A673 (cell line): Measurements from ENCODE around the gene ADCY10. TPM values are rescaled to one million over a fixed set of nuclear protein-coding genes. Genes with fewer than 3 reads are reported as not detected.
"Not testable (repeated sequence)": the region's sequence is repeated elsewhere in the genome, so short reads cannot be mapped to it uniquely, and the experiment has no call there.

Experiments used
- BruUV-seq: library from RNA; stranded (reverse); fragments of 400-500 nt; replicated peaks from 2 replicates; lab custom pipeline; 2021; lab: Mats Ljungman, UMichigan
- CTCF ChIA-PET: fragments of 300-600 bp; sonication (Branson Sonifier 250); formaldehyde crosslinking; loops from one replicate; lab custom pipeline; 2022; ENCODE audit warnings: antibody characterized with exemption; lab: Charles Lee
- POLR2A ChIA-PET: fragments of 300-600 bp; sonication (Branson Sonifier 250); formaldehyde crosslinking; loops from one replicate; lab custom pipeline; 2022; ENCODE audit warnings: antibody characterized with exemption; ENCODE audit not compliant: low non-redundant PET; lab: Charles Lee
- DNase-seq: peaks from one replicate; pipeline ENCODE4 v3.0.0-alpha.2; 2015; ENCODE audit warnings: low spot score
- H3K27ac ChIP-seq: fragments of 200-600 bp; sonication (generic); 2 replicates; pipeline ENCODE4 v1.5.1; 2016; ENCODE audit warnings: mixed run types, low read depth, mild to moderate bottlenecking, mixed read lengths, antibody characterized with exemption, low read length; ENCODE audit not compliant: poor library complexity, severe bottlenecking
- H3K27me3 ChIP-seq: fragments of 200-600 bp; sonication (generic); replicated peaks from 2 replicates; pipeline ENCODE4 v1.6.1; 2017; ENCODE audit warnings: mixed run types, low read depth, mild to moderate bottlenecking, mixed read lengths, antibody characterized with exemption, low read length; ENCODE audit not compliant: insufficient read depth, poor library complexity
- H3K36me3 ChIP-seq: fragments of 200-600 bp; sonication (generic); 2 replicates; pipeline ENCODE4 v1.6.1; 2016; ENCODE audit warnings: mixed run types, mild to moderate bottlenecking, mixed read lengths, antibody characterized with exemption, low read length; ENCODE audit not compliant: insufficient read depth, poor library complexity, severe bottlenecking
- H3K4me1 ChIP-seq: fragments of 200-600 bp; sonication (generic); 2 replicates; pipeline ENCODE4 v1.6.1; 2017; ENCODE audit warnings: mixed run types, mild to moderate bottlenecking, mixed read lengths, antibody characterized with exemption, low read length; ENCODE audit not compliant: insufficient read depth, poor library complexity, severe bottlenecking
- H3K4me3 ChIP-seq: fragments of 200-600 bp; sonication (generic); 2 replicates; pipeline ENCODE4 v1.5.1; 2016; ENCODE audit warnings: low read depth, mixed run types, mild to moderate bottlenecking, mixed read lengths, low read length; ENCODE audit not compliant: poor library complexity, severe bottlenecking
- H3K9me3 ChIP-seq: fragments of 200-600 bp; sonication (generic); 2 replicates; pipeline ENCODE4 v1.6.1; 2016; ENCODE audit warnings: mixed run types, low read depth, mild to moderate bottlenecking, mixed read lengths, antibody characterized with exemption, low read length; ENCODE audit not compliant: poor library complexity, severe bottlenecking
- CTCF ChIP-seq: fragments of 300-800, 200-600 bp; sonication (generic); conservative IDR thresholded peaks from 2 replicates; pipeline ENCODE4 v1.5.1; 2017; ENCODE audit warnings: low read depth, mild to moderate bottlenecking, antibody characterized with exemption, low read length, moderate library complexity, mixed read lengths
- EZH2 ChIP-seq: fragments of 200-600 bp; sonication (generic); IDR thresholded peaks from 2 replicates; pipeline ENCODE4 v1.6.1; 2017; ENCODE audit warnings: borderline replicate concordance, low read depth, mild to moderate bottlenecking, mixed read lengths, antibody characterized with exemption, low read length; ENCODE audit not compliant: poor library complexity, severe bottlenecking
- intact Hi-C: fragments of 100-400 bp; cut with micrococcal nuclease; formaldehyde crosslinking; loops from one replicate; pipeline ENCODE4 v1.10.0; 2022; ENCODE audit not compliant: unreplicated experiment
- total RNA-seq: library from RNA; stranded (reverse); gene quantifications from 2 replicates; pipeline ENCODE4 v1.2.3, GENCODE V29; 2021

The ADCY10 gene
- total RNA-seq, 1 experiment from 2014 or later, result 0.19 TPM

GRCh38 chr1:167933788-167934187, 19.9 kb upstream of the ADCY10 start:
- intact Hi-C loops, result loop anchor here (10.0 kb wide), 1 partner anchor 219 kb away; no protein-coding TSS in a partner anchor
- Histone ChIP-seq H3K4me1 (peaks cover 15% of the 10 kb centered on the region), H3K9me3 (no peaks in the 10 kb centered on the region), H3K27me3 (no peaks in the 10 kb centered on the region), H3K27ac (no peak overlapping the region), H3K36me3 (no peaks in the 10 kb centered on the region), H3K4me3 (no peak overlapping the region)
- TF ChIP-seq EZH2, result no peak
- no peak for TF ChIP-seq CTCF
- CTCF ChIA-PET, result no interaction called here
- POLR2A ChIA-PET, result no interaction called here
- no TSS peak for BruUV-seq
- no peak for DNase-seq

GRCh38 chr1:167929725-167930124, 15.8 kb upstream of the ADCY10 start:
- no peak for TF ChIP-seq EZH2
- no peak for TF ChIP-seq CTCF
- POLR2A ChIA-PET, result no interaction called here

GRCh38 chr1:167928919-167929318, 15.0 kb upstream of the ADCY10 start:
- DNase-seq, H3K36me3 ChIP-seq, H3K9me3 ChIP-seq, H3K4me1 ChIP-seq, BruUV-seq, H3K27me3 ChIP-seq, intact Hi-C loops, H3K27ac ChIP-seq, CTCF ChIA-PET, H3K4me3 ChIP-seq, POLR2A ChIA-PET: not testable (repeated sequence)

More at GRCh38 chr1:167929725-167930124, 15.8 kb upstream of the ADCY10 start:
- intact Hi-C loops, result loop anchor here (10.0 kb wide), 1 partner anchor 215 kb away; no protein-coding TSS in a partner anchor
- Histone ChIP-seq H3K36me3 (no peaks in the 10 kb centered on the region), H3K4me3 (no peak overlapping the region), H3K27me3 (no peaks in the 10 kb centered on the region), H3K4me1 (peaks cover 15% of the 10 kb centered on the region), H3K27ac (no peak overlapping the region), H3K9me3 (no peaks in the 10 kb centered on the region)
- BruUV-seq, result no TSS peak
- CTCF ChIA-PET, result no interaction called here
- no peak for DNase-seq

- TF ChIP-seq EZH2 (no peak), CTCF (no peak)
- intact Hi-C loops, result no loop called here
- Histone ChIP-seq H3K9me3 (no peaks in the 10 kb centered on the region), H3K27ac (no peak overlapping the region), H3K4me1 (peaks cover 3% of the 10 kb centered on the region), H3K36me3 (no peaks in the 10 kb centered on the region), H3K27me3 (no peaks in the 10 kb centered on the region), H3K4me3 (no peak overlapping the region)
- BruUV-seq, result no TSS peak
- ChIA-PET POLR2A (no interaction called here), CTCF (no interaction called here)
- DNase-seq, result no peak
Observed at GRCh38 chr1:167928457-167928852, 14.5 kb upstream of the ADCY10 start.
